Activated T-cell treated with anti-CD3 and anti-CD28 coated beads for 48 hours (primary cell): ENCODE measurements around the gene MATCAP1.

Source experiments
- DNase-seq: peaks from one replicate; pipeline ENCODE4 v3.0.0-alpha.2; 2020; ENCODE audit warnings: low read depth

Gene MATCAP1

DNA sequence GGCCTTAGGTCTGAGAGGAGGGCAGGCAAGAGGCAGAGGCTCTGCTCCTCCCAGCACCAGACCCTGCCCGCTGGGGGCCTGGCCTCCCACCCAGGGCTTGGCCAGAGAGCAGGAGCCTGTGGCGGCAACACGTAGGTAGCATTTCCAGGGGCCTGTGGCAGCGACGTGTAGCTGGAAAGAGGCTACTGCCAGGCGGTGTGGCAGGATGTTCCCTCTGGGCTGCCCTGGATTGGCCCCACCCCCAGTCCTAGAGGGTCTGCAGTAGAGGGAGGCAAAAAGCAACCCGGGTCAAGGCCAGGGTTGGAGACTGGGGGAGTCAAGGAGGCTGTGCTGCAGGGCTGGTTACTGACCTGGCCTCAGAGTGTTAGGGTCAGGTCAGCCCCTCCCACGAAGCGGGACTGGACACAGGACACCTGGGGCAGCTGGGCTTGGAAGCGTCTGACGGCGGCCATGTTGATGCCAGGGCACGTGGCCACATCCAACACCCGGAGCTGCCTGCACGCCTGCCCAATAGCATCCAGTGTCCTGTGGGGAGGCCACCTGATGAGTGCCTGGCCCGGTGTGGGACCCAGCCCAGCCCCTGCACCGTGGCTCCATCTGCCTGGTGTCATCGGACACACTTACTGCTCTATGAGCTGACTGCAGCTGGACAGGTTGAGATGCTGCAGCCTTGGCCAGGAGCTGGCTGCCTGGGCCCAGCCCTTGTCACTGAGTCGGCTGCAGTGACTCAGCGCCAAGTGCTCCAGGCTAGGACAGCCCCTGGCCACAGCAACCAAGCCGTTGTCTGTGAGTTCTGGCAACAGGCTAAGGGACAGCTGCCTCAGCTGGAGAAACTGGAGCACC lies 23.7 kb upstream of the MATCAP1 start:
- no peak for DNase-seq

DNA sequence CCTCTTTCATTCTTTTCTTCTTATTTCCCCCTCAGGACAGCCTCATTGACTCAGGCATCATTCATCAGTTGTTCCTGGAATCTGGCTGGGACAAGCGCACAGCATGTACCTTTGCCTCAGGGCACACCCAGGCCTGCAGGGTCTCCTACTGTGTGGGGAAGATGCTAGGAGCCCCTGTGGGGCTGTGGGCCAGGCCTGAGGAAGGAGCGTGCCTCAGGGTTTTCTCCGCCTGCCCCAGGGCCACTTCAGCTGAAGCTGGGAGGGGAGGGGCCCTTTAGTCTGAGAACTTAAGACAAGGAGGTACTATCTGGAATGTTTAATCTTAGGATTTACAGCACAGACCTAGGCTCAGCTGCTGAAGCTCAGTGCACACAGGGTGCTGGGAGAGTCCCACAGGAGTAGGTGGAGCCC lies 23.1 kb upstream of the MATCAP1 start:
- no peak for DNase-seq

DNA sequence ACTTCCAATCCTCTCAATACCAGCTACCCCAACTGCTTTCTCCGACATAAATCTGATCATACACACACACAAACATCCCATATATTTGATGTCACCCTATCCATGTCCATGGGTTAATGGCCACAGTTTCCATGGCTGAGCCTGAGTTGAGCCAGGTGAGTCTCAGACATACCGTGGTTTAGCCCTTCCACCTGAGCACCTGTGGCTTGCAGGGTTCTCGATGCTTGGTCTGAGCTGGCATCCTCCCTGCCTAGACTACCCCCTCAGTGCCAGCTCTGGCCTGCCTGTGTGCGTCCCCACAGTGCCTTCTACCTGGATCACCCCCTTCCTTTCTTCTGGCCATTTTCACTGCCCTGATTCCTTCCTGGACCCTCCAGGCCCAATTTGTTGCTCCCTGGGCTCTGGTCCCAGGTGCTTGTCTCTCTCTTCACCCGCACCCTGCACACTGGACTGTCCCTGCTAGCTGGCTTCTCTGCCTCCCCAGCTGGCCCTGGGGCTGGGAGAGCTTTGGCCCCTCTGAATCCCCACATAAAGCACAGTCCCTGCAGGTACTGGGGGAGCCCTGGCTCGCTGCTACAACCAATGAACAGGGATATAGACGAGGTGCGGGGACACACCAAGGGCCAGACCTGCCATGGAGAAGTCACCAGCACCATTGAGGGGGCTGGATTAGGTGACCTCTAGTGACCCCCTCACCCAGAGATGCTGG lies 22.5 kb upstream of the MATCAP1 start:
- DNase-seq = no peak

DNA sequence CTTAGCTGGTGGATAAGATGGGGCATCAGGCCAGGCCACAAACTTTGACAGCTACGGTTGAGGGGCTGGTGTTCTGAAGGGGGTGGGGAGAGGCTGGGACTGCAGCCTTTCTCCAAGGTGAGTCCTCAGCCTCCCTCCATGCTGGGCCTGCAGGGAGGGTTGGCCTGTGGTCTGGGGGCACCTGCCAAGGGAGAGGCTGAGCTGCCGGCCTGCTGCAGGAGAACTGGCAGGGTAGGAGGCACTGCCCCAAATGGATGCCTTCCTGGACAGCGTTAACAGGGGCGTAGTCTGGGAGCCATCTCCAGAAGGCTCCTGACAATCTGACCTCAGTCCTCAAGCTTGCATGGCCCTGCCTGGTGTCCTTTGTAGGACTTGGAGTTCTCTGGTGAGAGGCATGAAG lies 20.3 kb upstream of the MATCAP1 start:
- no peak for DNase-seq

DNA sequence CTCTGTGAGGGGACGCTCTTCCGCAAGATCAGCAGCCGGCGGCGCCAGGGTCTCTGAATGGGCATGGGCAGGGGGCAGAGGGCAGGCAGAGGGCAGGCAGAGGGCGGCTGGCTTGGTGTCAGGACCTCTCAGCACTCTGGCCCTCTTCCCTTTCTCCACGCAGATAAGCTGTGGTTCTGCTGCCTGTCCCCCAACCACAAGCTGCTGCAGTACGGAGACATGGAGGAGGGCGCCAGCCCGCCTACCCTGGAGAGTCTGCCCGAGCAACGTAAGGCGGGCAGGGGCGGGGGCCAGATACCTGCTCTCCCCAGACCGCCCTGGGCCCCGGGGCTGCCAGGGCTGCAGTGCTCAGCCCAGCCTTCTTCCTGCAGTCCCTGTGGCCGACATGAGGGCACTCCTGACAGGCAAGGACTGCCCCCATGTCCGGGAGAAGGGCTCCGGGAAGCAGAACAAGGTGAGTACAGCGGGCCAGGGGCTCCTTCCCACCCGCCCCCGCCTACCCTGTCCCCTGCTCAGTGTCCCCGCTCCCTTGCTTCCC lies 19.3 kb upstream of the MATCAP1 start:
- no peak for DNase-seq

DNA sequence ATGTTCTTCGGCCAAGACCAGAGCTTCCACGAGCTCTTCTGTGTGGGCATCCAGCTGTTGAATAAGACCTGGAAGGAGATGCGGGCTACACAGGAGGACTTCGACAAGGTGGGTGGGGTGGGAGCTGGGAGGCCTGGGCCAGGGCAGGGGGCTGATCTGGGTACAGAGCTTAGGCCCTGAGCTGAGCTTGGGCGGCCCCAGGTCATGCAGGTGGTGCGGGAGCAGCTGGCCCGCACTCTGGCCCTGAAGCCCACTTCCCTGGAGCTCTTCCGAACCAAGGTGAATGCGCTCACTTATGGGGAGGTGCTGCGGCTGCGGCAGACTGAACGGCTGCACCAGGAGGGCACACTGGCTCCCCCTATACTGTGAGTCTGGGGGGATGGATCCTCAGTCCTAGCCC lies 18.7 kb upstream of the MATCAP1 start:
- DNase-seq = no peak

DNA sequence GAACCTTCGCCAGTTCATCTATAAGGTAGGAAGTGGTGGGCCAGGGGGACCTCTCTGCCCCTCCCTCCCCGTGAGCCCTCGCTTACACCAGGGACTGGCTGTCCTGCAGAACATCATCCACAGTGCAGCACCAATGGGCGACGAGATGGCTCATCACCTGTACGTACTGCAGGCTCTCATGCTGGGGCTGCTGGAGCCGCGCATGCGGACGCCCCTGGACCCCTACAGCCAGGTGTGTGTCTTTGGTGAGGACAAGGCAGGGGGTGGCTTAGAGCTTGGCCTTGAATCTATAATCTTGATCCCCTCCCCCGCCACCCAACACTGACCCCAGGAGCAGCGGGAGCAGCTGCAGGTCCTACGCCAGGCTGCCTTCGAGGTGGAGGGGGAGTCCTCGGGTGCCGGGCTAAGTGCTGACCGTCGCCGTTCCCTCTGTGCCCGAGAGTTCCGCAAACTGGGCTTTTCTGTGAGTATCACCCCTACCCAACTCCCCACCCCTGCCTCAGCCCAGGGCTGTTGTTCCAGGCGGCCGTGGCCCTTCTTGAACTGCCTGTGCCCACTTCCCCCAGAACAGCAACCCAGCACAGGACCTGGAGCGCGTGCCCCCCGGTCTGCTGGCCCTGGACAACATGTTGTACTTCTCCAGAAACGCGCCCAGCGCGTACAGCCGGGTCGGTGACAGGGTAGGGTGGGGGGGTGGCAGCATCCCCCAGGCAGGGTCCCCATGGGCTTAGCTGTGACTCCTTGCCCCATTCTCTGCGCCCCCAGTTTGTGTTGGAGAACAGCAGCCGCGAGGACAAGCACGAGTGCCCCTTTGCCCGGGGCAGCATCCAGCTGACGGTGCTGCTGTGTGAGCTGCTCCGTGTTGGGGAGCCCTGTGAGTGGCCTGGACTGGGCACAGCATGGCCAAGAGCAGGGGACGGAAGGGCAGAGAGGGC lies 17.9 kb upstream of the MATCAP1 start:
- no peak for DNase-seq

DNA sequence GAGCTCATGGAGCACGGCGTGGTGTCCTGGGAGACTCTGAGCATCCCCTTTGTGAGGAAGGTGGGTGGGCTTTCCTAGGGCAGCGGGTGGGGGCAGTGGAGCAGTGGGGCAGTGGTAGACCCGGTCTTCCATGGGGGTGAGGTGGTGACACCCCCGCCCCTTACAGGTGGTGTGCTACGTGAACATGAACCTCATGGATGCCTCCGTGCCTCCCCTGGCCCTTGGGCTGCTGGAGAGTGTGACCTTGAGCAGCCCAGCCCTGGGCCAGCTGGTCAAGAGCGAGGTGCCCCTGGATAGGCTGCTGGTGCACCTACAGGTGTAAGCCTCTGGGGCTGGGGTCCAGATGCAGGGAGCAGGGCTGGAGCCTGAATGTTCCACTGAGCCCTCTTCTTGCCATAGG lies 16.7 kb upstream of the MATCAP1 start:
- DNase-seq = no peak

DNA sequence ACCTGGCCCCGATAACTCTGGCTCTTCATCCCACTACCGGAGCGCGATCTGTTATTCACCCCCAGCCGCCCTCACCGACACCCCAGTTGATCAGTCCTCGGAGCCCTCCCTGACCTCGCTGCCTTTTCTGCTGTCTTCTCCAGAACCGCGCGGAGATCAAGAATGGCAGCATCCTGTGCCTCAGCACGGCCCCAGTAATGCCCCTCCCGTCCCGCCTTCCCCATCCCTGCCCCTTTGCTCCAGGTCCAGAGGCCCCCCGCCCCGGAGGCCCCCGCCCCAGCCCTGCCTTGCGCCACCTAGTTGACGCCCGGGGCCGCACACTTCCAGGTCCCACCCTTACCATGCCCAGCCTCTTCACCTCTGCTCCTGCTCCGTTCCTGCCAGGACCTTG lies 16.0 kb upstream of the MATCAP1 start:
- DNase-seq = no peak

DNA sequence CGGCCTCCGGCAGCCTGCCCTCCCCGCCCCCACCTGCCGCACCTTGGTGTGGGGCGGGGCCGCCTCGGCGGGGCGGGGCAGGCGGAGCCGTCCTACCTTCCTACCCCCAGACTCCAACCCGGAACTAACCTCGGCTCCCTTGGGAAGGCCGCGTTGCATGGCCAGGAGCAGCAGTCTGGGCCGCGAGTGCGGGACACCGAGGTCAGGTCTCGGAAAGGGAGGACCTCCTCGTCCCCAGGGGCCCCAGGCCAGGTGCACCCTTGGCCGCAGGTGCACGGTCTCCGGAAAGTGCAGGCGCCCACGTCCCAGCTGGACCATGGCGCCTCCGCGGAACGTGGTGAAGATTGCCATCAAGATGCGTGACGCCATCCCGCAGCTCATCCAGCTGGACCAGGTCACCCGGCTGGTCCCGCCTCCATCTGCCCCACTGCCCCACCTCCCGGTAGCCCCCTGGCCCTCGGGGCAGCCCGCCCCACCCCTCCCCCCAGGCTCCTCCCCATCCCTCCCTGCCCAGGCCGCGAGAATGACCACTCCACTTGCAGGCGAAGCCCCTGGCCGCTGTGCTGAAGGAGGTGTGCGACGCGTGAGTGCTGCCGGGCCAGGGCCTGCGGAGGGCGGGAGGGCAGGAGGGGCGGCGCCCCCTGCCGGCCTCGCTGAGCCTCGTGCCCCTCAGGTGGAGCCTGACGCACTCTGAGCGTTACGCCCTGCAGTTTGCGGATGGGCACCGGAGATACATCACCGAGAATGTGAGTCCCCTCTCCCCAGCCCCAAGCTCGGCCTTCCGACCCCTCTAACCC lies 15.4 kb upstream of the MATCAP1 start, which contains the start of gene ELMO3:
TSS of gene ELMO3 (plus strand) at position 121 of the 797 bp plus-strand sequence. CDS start at position 317, 196 bp downstream.
- no peak for DNase-seq

DNA sequence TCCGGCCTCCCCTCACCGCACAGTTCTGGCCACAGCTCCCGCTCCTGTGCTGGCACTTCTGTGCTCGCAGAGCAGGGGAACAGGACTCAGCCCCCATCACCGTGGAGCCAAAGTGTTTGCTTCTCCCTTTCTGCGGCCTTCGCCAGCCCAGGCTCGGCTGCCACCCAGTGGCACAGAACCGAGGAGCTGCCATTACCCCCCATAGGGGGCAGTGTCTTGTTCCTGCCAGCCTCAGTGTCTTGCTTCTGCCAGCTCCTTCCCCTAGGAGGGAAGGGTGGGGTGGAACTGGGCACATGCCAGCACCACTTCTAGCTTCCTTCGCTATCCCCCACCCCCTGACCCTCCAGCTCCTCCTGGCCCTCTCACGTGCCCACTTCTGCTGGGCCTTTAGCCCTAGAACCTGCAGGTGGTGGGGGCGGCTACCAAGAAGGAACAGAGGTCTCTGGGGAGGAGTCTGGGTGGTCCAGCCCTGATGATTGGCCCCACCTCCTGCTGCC lies 14.5 kb upstream of the MATCAP1 start:
- no peak for DNase-seq

DNA sequence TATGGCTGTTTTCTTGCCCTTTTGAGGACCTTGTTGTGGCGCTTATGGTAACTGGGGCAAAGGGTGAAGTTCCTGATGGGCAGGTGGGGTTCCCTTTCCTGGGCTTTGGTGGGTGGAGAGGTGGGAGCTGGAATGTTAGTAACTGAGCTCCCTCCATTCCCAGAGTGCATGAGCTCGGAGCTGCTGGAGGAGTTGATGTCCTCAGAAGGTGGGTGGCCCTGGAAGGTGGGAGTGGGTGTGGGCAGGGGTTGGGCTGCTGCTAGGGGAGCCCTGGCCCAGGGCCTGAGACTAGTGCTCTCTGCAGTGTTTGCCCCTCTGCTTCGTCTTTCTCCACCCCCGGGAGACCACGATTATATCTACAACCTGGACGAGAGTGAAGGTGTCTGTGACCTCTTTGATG lies 13.9 kb upstream of the MATCAP1 start:
- DNase-seq = no peak

DNA sequence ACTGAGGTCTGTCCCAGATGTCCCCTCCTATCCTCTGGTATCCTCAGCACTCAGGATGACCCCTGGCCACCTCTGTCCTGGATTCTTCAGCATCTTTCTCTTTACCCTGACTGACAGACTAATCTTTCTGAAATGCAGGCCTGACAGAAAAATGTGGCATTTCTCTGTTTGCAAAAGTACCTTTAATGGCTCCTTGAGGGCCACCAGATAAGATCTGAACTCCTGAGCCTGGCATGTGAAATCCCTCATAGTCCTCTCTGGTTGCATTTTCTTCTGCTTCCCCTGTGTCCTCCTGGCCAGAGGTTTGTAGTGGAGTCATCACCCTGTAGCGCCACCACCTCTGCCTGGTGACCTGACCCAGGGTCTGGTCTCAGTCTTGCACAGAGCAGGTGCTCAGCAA lies 13.1 kb upstream of the MATCAP1 start:
- no peak for DNase-seq

DNA sequence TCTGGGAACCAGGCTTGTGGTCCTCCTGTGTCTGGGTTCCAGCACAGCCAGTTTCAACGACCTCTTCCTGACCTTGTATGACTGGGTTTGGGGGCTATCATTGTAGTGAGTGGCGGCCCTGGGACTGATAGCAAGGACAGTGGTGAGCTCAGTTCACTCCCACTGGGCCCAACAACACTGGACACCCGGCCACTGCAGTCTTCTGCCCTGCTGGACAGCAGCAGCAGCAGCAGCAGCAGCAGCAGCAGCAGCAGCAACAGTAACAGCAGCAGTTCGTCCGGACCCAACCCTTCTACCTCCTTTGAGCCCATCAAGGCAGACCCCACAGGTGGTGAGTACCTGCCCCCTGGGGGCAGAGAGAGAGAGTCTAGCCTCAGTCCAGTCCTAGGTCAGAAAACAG lies 11.9 kb upstream of the MATCAP1 start:
- DNase-seq = no peak

DNA sequence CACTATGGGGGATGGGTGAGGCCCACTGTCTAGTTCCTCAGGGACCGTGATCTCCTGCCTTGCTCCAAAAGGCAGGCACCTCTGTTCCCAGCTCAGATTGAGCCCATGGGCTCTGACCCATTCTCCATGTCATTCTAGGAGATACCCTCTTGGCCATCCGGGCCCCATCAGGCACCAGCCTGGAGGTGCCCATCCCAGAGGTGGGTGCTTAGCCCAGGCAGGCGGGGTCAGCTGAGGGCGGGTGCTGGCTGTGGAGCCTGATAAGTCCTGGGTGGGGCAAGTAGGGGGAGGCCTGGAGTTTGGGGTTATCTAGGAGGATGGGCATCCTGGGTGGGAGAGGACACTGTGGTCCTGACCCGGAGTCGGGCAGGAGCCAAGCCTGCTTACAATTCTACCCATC lies 10.5 kb upstream of the MATCAP1 start:
- no peak for DNase-seq

DNA sequence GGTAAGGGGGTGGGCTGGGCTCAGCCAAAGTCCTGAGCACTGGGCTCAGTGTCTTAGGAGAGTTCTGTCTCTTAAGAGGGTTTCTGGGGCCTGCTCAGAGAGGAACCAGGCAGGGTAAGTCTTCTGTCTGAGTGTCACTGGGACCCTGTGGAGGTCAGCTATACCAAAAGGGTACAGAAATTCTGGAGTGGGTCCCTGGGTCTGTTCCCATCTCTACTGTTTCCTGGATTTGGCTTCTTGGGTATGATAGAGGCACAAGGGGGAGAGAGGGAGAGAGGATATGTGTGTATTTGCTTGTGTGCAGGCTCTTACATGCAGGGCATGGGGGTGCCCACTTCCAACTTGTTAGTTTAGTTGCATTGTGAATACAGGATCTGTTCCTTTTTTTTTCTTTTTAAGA lies 9.8 kb upstream of the MATCAP1 start:
- no peak for DNase-seq

DNA sequence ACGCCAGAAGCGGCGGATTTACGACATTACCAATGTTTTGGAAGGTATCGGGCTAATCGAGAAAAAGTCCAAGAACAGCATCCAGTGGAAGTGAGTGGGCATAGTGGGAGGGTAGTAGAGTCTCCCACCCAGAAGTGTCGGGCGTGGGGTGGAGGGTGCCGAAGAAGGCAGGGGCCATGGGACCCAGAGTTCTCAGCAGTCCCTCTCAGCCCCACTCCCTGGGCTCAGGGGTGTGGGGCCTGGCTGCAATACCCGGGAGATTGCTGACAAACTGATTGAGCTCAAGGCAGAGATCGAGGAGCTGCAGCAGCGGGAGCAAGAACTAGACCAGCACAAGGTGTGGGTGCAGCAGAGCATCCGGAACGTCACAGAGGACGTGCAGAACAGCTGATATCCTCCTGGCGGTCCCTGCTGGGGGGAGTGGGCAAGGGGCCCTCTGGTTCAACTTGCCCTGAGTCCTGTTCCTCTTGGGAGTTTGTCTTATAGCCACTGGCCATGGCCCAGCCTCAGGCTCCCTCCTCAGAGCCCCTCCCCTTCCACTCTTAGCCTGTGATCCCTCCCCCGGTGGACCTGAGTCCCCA lies 9.1 kb upstream of the MATCAP1 start:
- no peak for DNase-seq

DNA sequence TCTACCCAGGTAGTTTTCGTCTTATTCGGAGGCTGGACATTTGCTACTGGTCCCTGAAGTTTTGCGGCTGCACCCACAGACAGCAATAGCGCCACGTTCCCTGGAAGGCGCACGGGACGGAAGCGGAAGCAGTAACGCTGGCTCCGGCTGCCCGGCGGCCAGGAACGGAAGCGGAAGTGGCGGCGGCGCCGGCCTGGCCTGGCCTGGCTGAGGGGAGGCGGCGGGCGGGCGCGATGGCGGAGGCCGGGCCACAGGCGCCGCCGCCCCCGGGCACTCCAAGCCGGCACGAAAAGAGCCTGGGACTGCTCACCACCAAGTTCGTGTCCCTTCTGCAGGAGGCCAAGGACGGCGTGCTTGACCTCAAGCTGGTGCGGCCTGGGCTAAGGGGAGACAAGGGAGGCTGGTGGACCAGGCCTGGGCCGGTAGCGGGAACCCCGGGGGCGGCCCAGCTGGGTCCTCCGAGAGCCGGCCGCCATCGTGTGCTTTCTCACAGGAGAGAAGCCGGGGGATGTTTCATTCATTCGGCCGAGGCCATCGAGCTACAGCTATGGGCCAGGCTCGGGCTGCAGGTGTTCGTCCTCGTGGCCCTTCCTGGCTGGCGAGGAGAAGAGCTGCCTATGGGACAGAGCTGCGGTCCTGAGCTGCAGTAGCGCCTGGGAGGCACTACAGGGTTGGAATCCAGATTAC lies 8.4 kb upstream of the MATCAP1 start, which contains the start of gene E2F4:
TSS of gene E2F4 (plus strand) at position 161 of the 687 bp plus-strand sequence. CDS start at position 234, 73 bp downstream.
- DNase-seq = peak; percentile 90

DNA sequence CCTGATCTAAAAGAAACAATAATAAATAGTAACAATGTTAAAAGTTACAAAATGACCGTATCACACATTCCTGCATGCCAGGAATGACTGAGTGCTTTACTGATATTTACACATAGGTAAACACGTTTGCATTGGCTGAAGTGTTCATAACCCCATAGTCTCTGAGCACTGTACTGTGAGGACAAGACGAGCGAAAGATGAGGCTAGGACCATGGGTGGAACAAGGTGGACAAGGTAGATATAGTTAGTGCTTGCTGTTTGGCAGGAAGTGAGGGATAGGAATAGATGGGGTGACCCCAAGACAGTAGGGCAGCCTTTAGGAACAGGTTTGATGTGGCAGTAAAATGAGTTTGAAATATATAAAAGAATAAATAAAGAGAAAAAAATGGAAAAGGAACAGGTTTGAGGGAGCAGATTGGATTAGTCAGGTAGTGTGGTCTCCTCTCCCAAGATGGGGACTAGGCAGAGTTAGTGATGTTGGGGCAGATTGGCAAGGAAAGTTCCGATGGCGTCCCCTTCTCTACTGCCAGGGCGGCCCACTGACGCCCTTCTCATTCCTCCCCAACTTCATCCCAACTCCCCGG lies 7.7 kb upstream of the MATCAP1 start:
- no peak for DNase-seq
